Left forelimb (tissue), 1 donor: ENCODE data around the gene GPR183.

Experiments
- DNase-seq: peaks from one replicate; pipeline ENCODE4 v3.0.0-alpha.2; 2018; ENCODE audit warnings: low spot score

Gene GPR183

DNA sequence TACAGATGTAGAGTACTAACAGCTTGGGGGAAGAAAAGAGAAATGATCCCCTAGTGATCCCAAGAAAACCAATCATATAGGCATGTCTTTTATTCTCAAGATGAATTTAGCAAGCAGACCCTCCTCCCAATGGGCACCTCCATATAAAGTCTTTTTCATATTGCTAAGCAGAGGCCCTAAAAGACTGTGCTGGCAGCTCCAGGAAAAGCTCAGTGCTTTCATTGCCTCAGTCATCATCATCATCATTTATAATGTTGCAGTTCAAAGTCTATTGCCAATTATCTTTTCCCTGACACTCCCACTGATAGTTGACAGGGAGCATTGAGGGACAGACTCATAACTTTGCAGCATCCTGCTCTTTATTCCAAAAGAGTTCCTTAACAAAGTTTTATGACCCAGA is 13.0 kb downstream of the GPR183 start:
- DNase-seq: no peak

GRCh38 chr13:99293178-99293577 is 14.0 kb downstream of the GPR183 start:
- no peak for DNase-seq

GRCh38 chr13:99290894-99291293 is 16.3 kb downstream of the GPR183 start:
- DNase-seq: no peak

- DNase-seq: no peak
These were observed 17.4 kb downstream of the GPR183 start for GRCh38 chr13:99289674-99290337.

DNA sequence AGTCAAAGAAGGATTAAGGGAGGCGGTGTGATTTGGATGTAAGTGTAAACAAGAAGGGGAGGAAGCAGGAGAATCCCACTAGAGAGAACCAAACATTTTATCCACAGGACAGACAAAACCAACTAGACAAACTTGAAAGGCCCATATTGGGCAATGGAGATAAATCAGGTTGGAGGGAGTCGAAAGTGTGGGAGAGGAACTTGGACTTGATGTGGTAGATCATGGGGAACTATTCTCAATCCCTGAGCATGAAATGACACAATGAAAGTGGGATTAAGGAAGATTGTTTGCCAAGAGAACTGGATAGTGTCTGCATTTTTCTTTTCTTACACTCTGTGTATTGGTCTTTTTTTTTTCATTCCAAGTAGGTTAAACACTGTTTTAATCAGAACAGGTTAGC is 17.9 kb downstream of the GPR183 start:
- no peak for DNase-seq

GRCh38 chr13:99288089-99288488 is 19.1 kb downstream of the GPR183 start:
- DNase-seq: no peak

- no peak for DNase-seq
These were observed 19.6 kb downstream of the GPR183 start for GRCh38 chr13:99287551-99287950.

DNA sequence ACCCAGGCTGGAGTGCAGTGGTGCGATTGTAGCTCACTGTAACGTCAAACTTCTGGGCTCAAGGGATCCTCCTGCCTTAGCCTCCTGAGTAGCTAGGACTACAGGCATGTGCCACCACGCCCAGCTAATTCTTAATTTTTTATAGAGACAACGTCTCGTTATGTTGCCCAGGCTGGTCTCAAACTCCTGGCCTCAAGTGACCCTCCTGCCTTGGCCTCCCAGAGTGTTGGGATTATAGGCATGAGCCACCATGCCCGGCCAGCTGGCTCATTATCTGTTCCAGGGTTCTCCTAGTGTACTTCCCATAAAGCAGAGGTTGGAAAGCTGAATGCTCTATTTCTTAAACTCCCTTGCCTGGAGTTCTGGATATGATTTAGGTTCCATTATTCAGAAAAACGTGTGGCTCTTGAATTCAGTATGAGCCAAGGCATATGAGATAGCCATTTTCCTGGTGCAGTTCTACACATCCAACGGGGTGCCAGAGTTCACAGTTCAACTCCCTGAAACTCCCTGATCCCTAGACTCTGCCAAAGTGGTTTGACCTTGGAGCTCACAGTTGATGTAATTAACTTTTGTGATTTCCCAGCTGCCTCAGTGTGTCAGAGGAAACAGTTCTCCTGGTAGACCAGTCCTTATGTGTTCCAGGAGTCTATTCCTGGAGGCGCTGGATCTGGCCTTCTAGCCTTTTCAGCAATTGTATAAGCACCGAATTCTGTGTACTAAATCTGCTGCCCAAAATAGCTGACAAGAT is 21.6 kb downstream of the GPR183 start:
- DNase-seq: no peak

DNA sequence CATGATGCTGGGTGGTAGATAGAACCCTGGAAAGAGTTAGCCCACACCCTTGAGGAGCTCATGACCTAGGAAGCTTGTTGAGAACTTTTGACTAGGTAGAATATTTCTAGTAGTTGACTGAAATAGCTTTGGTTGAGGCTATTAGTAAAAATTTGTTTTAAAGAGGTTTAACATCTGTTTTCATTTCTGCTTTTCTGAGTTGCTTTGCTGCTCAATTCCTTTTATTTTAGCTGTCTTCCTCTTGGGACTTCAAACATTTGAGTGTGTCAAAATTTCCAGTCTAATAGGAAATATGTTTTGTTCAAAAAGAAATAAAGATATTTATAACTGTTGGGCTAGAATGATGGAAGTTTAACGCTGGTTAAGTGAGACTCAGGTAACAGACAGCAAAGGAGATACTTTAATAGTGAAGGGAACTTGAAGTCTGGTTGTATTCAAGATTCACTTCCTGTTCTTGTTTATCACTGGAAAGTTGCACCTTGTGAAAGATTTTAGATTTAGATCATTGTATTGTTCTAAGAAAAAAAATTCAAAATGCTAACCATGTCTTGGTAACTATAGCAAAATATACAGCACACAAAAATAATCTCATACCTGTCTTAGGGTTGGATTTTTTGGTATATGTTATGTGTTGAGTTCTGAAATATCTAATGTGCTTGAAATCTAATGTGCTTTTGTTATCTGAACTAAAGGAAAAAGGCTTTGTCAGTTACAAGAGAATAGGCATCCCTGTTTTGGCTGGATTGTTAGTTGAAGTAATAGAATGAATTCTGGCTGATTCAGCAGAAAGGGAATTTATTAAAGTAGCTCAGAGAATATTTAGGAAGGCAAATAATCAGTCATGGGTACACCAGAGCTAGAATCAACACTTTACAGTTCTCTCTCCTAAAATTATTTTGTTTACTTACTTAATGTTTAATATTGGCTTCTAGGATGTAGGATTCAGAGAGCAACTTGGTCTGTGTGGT is 24.7 kb downstream of the GPR183 start:
- DNase-seq: no peak

DNA sequence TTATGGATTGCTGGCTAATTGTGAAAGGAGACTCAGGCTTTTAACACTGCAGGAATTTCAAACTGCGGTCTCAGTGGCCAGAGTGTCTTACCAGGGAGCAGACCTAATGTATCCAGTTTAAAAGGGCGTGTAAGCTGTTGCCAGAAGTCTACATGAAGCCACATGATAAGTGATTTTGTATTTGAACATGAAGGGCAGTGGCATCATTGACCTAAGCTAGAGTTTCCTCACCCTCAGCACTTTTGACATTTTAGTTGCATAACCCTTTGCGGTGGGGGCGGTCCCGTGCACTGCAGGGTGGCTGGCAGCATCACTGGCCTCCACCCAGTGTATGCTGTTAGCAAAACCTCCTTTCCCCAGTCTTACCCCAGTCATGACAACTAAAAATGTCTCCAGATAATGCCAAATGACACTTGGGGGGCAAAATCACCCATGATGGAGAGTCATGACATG is 25.4 kb downstream of the GPR183 start:
- no peak for DNase-seq

DNA sequence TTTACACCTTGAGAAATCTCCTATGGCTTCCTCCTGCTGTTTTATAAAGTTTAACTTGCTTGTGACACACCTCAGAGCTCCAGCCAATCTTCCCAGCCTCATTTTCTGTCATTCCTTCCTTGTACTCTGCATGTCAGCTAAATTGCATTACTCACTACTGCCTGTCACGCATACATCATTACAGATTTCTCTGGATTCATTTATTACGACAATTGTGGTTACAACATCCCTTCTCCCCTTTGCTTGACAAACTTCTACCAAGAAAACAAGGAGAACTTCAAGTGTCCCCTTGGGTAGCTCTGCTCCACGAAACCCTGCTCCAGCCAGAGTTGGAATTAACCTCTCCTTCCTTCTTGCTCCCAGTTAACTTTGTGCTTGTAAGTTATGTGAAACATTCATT is 27.0 kb downstream of the GPR183 start:
- DNase-seq: no peak

DNA sequence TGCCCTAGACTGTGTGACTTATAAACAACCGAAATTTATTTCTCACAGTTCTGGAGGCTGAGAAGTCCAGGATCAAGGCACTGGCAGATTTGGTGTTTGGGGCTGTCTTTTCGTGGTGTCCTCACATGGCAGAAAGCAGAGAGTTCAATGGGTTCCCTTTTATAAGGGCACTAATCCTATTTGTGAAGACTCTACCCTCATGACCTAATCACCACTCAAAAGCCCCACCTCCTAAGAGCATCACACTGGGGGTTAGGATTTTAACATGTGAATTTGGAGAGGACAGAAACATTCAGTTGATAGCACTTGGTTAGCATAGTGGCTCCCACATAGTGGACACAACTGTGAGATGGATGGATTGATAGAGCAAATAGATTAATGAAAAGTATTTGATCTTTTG is 27.6 kb downstream of the GPR183 start:
- no peak for DNase-seq

DNA sequence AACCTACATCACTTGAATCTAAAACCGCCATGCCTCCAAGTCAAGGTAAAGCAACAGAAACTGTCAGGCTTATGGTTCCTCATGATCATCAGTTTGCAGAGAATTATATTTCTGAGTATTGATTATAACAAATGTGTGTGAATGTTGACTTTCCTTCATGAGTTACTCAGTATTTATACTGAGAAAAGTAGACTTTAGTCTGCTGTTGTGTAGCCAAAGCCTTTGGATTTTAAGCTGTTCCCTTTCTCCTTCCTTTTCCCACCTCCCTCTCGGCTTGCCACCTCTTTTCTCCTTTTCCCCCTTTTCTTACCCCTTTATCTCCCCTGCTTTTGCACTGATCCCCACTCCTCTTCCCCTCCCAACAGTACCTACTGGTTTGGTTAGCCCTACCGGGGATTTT is 28.4 kb downstream of the GPR183 start:
- DNase-seq: no peak

GRCh38 chr13:99278200-99278599 is 29.0 kb downstream of the GPR183 start:
- no peak for DNase-seq

DNA sequence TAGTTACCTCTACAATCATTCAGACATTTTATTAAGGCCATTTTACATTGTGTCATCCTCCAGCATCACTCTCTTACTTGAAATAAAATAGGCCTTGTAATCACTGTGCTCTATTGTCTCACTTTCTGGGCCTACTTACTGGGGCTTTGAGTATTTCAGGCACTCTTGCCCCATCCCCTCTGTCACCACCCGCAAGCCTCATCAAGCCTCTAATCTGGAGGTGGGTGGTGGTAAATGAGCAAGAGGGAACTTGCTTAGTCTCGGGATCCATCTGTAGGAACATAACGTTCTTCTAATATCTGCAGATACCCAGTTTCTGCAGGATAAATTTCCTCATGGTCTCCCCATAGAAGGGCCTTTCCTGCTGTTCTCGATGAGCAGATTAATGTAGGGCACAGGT is 29.6 kb downstream of the GPR183 start:
- no peak for DNase-seq

GRCh38 chr13:99276706-99277105 is 30.5 kb downstream of the GPR183 start:
- no peak for DNase-seq

- no peak for DNase-seq
These were observed 32.1 kb downstream of the GPR183 start for GRCh38 chr13:99275093-99275469.

GRCh38 chr13:99273128-99273527 is 34.1 kb downstream of the GPR183 start:
- no peak for DNase-seq

DNA sequence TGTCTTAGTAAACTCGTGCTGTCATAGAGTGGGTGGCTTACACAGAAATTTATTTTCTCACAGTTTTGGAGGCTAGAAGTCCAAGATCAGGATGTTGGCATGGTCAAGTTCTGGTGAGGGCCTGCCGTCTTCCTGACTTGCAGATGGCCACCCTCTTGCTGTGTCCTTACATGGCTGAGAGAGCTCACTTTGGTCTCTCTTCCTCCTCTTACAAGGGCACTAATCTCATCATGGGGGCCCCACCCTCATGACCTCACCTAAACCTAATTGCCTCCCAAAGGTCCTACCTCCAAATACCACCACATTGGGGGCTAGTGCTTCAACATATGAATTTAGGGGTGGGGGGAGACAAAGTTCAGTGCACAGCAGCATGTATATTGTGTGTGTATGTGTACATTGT is 34.7 kb downstream of the GPR183 start:
- no peak for DNase-seq

DNA sequence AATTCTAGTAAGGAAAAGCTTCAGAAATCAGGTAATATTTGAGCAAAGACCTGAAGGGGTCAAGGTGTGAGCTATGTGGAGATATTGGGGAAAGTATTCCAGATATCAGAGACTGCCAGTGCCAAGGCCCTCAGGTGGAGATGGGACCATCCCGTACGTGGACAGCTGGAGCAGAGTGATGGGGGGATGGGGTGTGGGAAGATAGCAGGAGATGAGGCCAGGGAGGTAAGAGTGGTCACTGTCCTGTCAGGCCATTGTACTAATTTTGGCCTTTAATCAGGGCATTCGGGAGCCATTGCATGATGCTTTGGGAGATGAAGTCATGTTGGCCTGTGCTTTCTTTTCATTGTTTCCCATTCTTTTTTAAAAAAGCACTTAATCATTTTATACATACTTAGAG is 36.0 kb downstream of the GPR183 start:
- no peak for DNase-seq

GRCh38 chr13:99270518-99270917 is 36.7 kb downstream of the GPR183 start:
- no peak for DNase-seq

GRCh38 chr13:99269627-99270241 is 37.5 kb downstream of the GPR183 start:
- no peak for DNase-seq
